ENCODE results near the gene FILIP1.

FILIP1 gene

DNA sequence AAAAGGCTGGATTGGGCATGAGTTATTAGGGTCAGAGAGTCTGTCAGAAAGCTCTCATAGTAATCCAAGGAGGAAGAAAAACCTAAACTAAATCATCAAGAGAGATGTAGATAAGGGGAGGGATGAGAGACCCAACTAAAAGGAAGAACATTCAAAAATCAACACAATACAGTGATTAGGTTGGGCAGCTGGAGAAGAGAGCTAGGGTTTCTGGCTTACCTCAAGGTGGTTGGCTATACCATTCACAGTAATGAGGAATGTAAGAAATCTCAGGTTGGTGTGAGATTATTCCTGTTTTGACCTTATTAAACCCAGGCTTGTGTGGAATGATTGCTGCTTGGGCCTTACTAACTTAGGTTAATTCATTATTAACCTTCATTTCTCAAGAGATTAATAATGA, 243.8 kb downstream of the FILIP1 start:
- DNase-seq = no peak

DNA sequence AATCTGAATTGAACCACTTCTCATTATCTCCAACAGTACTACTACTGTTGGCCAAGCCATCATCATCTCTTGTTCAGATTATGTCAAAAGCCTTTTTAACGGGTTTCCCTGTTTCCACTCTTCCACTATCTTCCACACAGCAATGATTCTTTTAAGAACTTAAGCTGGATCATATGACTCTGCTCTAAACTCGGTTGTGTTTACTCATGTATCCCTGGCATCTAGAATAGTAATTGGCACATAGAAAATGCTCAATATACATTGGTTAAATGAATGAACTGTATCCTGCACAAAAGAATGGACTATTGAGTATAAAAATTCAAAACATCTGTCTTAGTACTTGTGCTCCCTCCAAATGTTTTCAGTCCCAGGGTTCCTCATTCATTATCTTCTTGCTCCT, 247.2 kb downstream of the FILIP1 start:
- DNase-seq = no peak

DNA sequence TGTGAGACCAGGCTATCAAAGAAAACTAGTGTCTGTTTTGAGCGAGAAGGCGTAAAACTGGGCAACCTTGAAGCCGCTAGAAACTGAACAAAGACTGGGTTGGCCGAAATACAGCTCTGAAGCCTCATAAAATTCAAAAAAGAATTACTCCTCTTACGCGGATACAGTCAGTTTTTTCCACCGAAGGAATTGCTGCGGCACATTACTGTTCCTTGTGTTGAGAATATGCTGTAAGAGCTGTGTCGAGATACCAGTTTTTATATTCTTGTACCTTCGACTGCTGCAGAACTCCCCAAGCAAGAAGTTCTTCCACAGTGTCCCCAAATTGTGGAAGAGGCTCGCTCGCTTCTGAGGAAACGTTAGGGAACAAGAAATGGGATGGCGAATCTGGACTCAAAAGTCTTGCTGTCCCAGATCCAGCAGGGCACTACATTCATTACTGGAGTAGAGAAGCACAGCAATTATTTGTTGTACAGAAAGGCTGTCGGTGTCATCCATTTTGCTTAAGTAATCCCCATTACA, 249.5 kb downstream of the FILIP1 start:
- DNase-seq = no peak

DNA sequence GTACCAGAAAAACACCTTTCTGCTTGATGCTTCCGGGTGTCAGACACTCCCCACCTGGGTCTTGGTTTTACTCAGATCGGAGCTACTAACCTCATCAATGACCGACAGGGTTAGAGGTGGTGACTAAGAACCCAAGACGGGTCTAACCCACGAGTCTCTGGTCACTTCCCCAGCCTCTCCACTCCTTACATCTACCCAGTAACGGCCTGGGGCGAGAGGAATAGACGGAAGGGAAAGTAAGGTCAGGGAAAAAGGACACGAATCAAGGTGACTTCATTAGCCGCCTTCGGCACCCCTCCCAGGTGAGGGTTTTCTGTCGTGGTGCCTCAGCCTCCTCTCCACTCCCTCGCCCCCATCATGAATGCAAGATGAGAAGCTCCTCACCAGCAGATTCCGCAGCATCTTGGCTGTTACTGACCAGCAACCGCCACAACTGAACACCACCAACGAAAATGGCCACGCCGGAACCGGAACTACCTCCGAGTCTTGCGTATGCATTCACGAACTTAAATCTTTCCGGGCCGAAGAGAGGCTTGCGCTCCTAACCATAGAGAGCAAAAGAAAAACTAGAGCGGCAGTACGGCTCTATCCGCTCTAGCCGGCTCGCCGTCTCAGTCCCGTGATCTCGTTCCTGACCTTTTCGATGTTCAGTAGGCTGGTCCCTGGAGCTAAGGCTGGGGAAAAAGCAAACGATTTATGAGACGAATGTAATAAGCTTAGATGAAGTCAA, 250.1 kb downstream of the FILIP1 start, which contains the start of gene COX7A2:
COX7A2 (minus strand) TSS at position 469 of the 730 bp plus-strand sequence; CDS start at position 402, 67 bp downstream.
- peak; percentile 74 for DNase-seq
